Thymus (tissue), 11 donors: ENCODE measurements around the gene ZBTB8A. TPM values are rescaled to one million over a fixed set of nuclear protein-coding genes. Genes with fewer than 3 reads are reported as not detected.
"Not testable (repeated sequence)": the region's sequence is repeated elsewhere in the genome, so short reads cannot be mapped to it uniquely, and the experiment has no call there.

Experiments
- DNase-seq, 9 donors: peaks; one replicate each; pipeline ENCODE4 v3.0.0-alpha.2; 2013; ENCODE audit warnings: low spot score in 9 of 9, low read depth in 6 of 9, missing footprints in 1 of 9
- H3K27ac ChIP-seq, 2 donors: one replicate each; pipeline ENCODE4 v1.5.1; 2013; ENCODE audit warnings: control low read depth in 1 of 2, low read depth in 1 of 2, low read length in 1 of 2, mild to moderate bottlenecking in 1 of 2, moderate library complexity in 1 of 2
- H3K27me3 ChIP-seq, 2 donors: one replicate each; pipeline ENCODE4 v1.5.1; 2013; ENCODE audit warnings: low read length in 1 of 2; ENCODE audit not compliant: control insufficient read depth in 2 of 2, insufficient read depth in 1 of 2
- H3K36me3 ChIP-seq, 2 donors: one replicate each; pipeline ENCODE4 v1.5.1; 2013; ENCODE audit warnings: low read length in 1 of 2, mild to moderate bottlenecking in 1 of 2, moderate library complexity in 1 of 2; ENCODE audit not compliant: control insufficient read depth in 2 of 2, insufficient read depth in 2 of 2
- H3K4me1 ChIP-seq, 2 donors: one replicate each; pipeline ENCODE4 v1.5.1; 2013; ENCODE audit warnings: low read length in 2 of 2; ENCODE audit not compliant: control insufficient read depth in 2 of 2, insufficient read depth in 2 of 2
- H3K4me3 ChIP-seq, 2 donors: one replicate each; pipeline ENCODE4 v1.5.1; 2013; ENCODE audit warnings: low read length in 2 of 2, control low read depth in 1 of 2, mild to moderate bottlenecking in 1 of 2
- H3K9me3 ChIP-seq, 2 donors: one replicate each; pipeline ENCODE4 v1.5.1; 2013; ENCODE audit warnings: low read length in 1 of 2, mild to moderate bottlenecking in 1 of 2; ENCODE audit not compliant: control insufficient read depth in 2 of 2, insufficient read depth in 1 of 2
- WGBS: extraction: QIAGEN DNeasy Blood & Tissue Kit; methylation state at CpG from one replicate; pipeline ENCODE4 v1.1.7; 2013; 5-methylcytosine and 5-hydroxymethylcytosine counted together
- polyA plus RNA-seq: library from polyadenylated mRNA; stranded (reverse); fragments of 200-250 nt; gene quantifications from one replicate; pipeline ENCODE4 v1.2.3, GENCODE V29; 2013
- total RNA-seq: library from RNA; stranded (reverse); fragments of 120-200 nt; gene quantifications from one replicate; pipeline ENCODE4 v1.2.4, GENCODE V29; 2013
- donor health status: healthy.

The ZBTB8A gene
- total and polyA plus RNA-seq, 2 donors: 2.1 to 2.2 TPM

- Histone ChIP-seq H3K36me3 (peaks cover 5 to 22% of the 10 kb centered on the region in 2 donors), H3K9me3 (no peaks in the 10 kb centered on the region), H3K27ac (no peak overlapping the region), H3K27me3 (no peaks in the 10 kb centered on the region), H3K4me3 (no peak overlapping the region), H3K4me1 (no peaks in the 10 kb centered on the region)
- DNase-seq: no peak
- 91% methylated on average over 8 of the region's 8 CpGs for WGBS
These were observed 96.5 kb downstream of the ZBTB8A start for GRCh38 chr1:32635508-32636277.

- Histone ChIP-seq H3K27ac (no peak overlapping the region), H3K4me1 (no peaks in the 10 kb centered on the region), H3K4me3 (no peak overlapping the region), H3K27me3 (no peaks in the 10 kb centered on the region), H3K36me3 (peaks cover 5 to 17% of the 10 kb centered on the region in 2 donors), H3K9me3 (no peaks in the 10 kb centered on the region)
- no peak for DNase-seq
- WGBS: 95% methylated on average over 16 of the region's 16 CpGs
These were observed 97.9 kb downstream of the ZBTB8A start for GRCh38 chr1:32636914-32637645.

GRCh38 chr1:32639489-32640075 is 100.4 kb downstream of the ZBTB8A start:
- H3K27ac ChIP-seq: no peak overlapping the region
- no peak overlapping the region for H3K4me3 ChIP-seq
- DNase-seq: no peak
- no peaks in the 10 kb centered on the region for H3K4me1 ChIP-seq
- WGBS: 96% methylated on average over 1 of the region's 1 CpG
- H3K27me3 ChIP-seq: no peaks in the 10 kb centered on the region
- H3K9me3 ChIP-seq: no peaks in the 10 kb centered on the region
- peaks cover 3 to 9% of the 10 kb centered on the region in 2 donors for H3K36me3 ChIP-seq

- not testable (repeated sequence) for DNase-seq, H3K27me3 ChIP-seq
These were observed 103.1 kb downstream of the ZBTB8A start for GRCh38 chr1:32642292-32642827.

GRCh38 chr1:32644426-32644825 is 105.2 kb downstream of the ZBTB8A start:
- no peak overlapping the region for H3K27ac ChIP-seq
- WGBS: 96% methylated on average over 4 of the region's 4 CpGs
- peaks cover 6% of the 10 kb centered on the region in 2 donors for H3K36me3 ChIP-seq
- DNase-seq: no peak
- no peaks in the 10 kb centered on the region for H3K9me3 ChIP-seq
- no peaks in the 10 kb centered on the region for H3K27me3 ChIP-seq
- no peak overlapping the region for H3K4me3 ChIP-seq
- H3K4me1 ChIP-seq: peaks cover 0 to 4% of the 10 kb centered on the region in 2 donors

More at GRCh38 chr1:32642292-32642827, 103.1 kb downstream of the ZBTB8A start:
- 96% methylated on average over 8 of the region's 8 CpGs for WGBS
- not testable (repeated sequence) for H3K4me1 ChIP-seq, H3K27ac ChIP-seq, H3K4me3 ChIP-seq, H3K9me3 ChIP-seq
- peaks cover 8 to 13% of the 10 kb centered on the region in 2 donors for H3K36me3 ChIP-seq

GRCh38 chr1:32647308-32648134 is 108.3 kb downstream of the ZBTB8A start:
- Histone ChIP-seq H3K27ac (peak overlapping the region in 1 of 2 donors; percentile 8), H3K4me3 (no peak overlapping the region), H3K4me1 (peaks cover 3 to 10% of the 10 kb centered on the region in 2 donors), H3K27me3 (no peaks in the 10 kb centered on the region), H3K9me3 (no peaks in the 10 kb centered on the region), H3K36me3 (peaks cover 6 to 8% of the 10 kb centered on the region in 2 donors)
- 96% methylated on average over 6 of the region's 6 CpGs for WGBS
- DNase-seq: no peak

- peaks cover 11 to 31% of the 10 kb centered on the region in 2 donors for H3K36me3 ChIP-seq
- no peaks in the 10 kb centered on the region for H3K9me3 ChIP-seq
- peaks cover 14 to 20% of the 10 kb centered on the region in 2 donors for H3K4me1 ChIP-seq
- H3K4me3 ChIP-seq: peak within 1 kb of the TSS; percentile 74 to 95
- no peaks in the 10 kb centered on the region for H3K27me3 ChIP-seq
- DNase-seq: peak; percentile 79 to 97 (median 92)
- H3K27ac ChIP-seq: peak within 1 kb of the TSS; percentile 99
- WGBS: under 1% methylated on average over 21 of the region's 21 CpGs
These were observed 111.1 kb downstream of the ZBTB8A start, which contains the start of gene ZBTB8OS for GRCh38 chr1:32650248-32650751. Gene ZBTB8OS, minus strand, starts transcription at chr1:32650550. Its CDS starts 21 bp downstream, at chr1:32650529.

GRCh38 chr1:32650752-32651460 is 111.7 kb downstream of the ZBTB8A start, which contains the start of gene RBBP4:
Gene RBBP4, plus strand, starts transcription at chr1:32651208. Its CDS starts 99 bp downstream, at chr1:32651307.
- under 1% methylated on average over 67 of the region's 67 CpGs for WGBS

More at GRCh38 chr1:32650752-32651460, 111.7 kb downstream of the ZBTB8A start, which contains the start of gene RBBP4:
- Histone ChIP-seq H3K4me1 (peaks cover 14 to 20% of the 10 kb centered on the region in 2 donors), H3K36me3 (peaks cover 14 to 34% of the 10 kb centered on the region in 2 donors), H3K27ac (peak within 1 kb of the TSS; percentile 99), H3K9me3 (no peaks in the 10 kb centered on the region), H3K4me3 (peak within 1 kb of the TSS; percentile 74 to 95), H3K27me3 (no peaks in the 10 kb centered on the region)
- DNase-seq: peak; percentile 90 to 99 (median 97)
